Testis (tissue), 3 donors: ENCODE results near the gene GAB2. TPM values are rescaled to one million over a fixed set of nuclear protein-coding genes. Genes with fewer than 3 reads are reported as not detected.
"Not testable (repeated sequence)": the region's sequence is repeated elsewhere in the genome, so short reads cannot be mapped to it uniquely, and the experiment has no call there.

Experiments
- DNase-seq: peaks from one replicate; pipeline ENCODE4 v3.0.0-alpha.2; 2019
- H3K27ac ChIP-seq, 2 donors: fragments of 200-600 bp; sonication (generic); one replicate each; pipeline ENCODE4 v1.5.1; 2019
- H3K27me3 ChIP-seq: fragments of 200-600 bp; sonication (generic); one replicate; pipeline ENCODE4 v1.5.1; 2019
- H3K36me3 ChIP-seq: fragments of 200-600 bp; sonication (generic); one replicate; pipeline ENCODE4 v1.5.1; 2017; ENCODE audit warnings: low read depth; ENCODE audit errors: missing control alignments
- H3K4me1 ChIP-seq: fragments of 200-600 bp; sonication (generic); one replicate; pipeline ENCODE4 v1.5.1; 2019
- H3K4me3 ChIP-seq, 2 donors: fragments of 200-600 bp; sonication (generic); one replicate each; pipeline ENCODE4 v1.5.1; 2017 to 2019
- H3K9me3 ChIP-seq: fragments of 200-600 bp; sonication (generic); one replicate; pipeline ENCODE4 v1.5.1; 2017
- CTCF ChIP-seq, 3 experiments: fragments of 450-650 bp in 2 of 3; fragments of 200-600 bp in 1 of 3; sonication (generic) in 1 of 3; IDR thresholded peaks; one replicate each; pipeline ENCODE4 v1.5.1; 2016 to 2019; ENCODE audit warnings: antibody characterized with exemption in 3 of 3, mild to moderate bottlenecking in 2 of 3, moderate library complexity in 1 of 3
- POLR2A ChIP-seq: fragments of 450-650 bp; IDR thresholded peaks from one replicate; pipeline ENCODE4 v1.6.1; 2017; ENCODE audit warnings: antibody characterized with exemption, mild to moderate bottlenecking, moderate library complexity
- WGBS, 2 donors: methylation state at CpG; one replicate each; pipeline ENCODE4 v1.1.5; 2018; 5-methylcytosine and 5-hydroxymethylcytosine counted together
- intact Hi-C: fragments of 100-400 bp; cut with DNase I; formaldehyde crosslinking; loops from one replicate; pipeline ENCODE4 v1.15.1; 2023; ENCODE audit warnings: low total_unique reads
- polyA plus RNA-seq: library from polyadenylated mRNA; stranded (reverse); fragments of 350-450 nt; fragmentation: Illumina TruSeq; extraction: RNeasy Lipid Tissue Mini Kit (QIAGEN cat#74804); gene quantifications from one replicate; pipeline ENCODE4 v1.2.3, GENCODE V29; 2014; ENCODE audit warnings: low read depth, low replicate concordance; ENCODE audit not compliant: insufficient read depth
- total RNA-seq, 2 donors: library from RNA; depleted of rRNA; stranded (reverse); fragments of >200 nt; gene quantifications; one replicate each; pipeline ENCODE4 v1.2.3, GENCODE V29; 2016

Gene GAB2
- total and polyA plus RNA-seq, 3 donors from 2014 or later = 9.2 to 14.3 (median 10.9) TPM

GRCh38 chr11:78363024-78363619, 54.5 kb downstream of the GAB2 start:
- Histone ChIP-seq H3K36me3 (no peaks in the 10 kb centered on the region), H3K9me3 (no peaks in the 10 kb centered on the region), H3K4me3 (no peak overlapping the region), H3K27me3 (no peaks in the 10 kb centered on the region), H3K27ac (no peak overlapping the region), H3K4me1 (no peaks in the 10 kb centered on the region)
- TF ChIP-seq CTCF (IDR thresholded peaks at IDR 0.05) = no peak
- no peak for TF ChIP-seq POLR2A
- DNase-seq = no peak
- WGBS, 2 donors = 65 to 74% methylated on average over 1 of the region's 1 CpG
- intact Hi-C loops = no loop called here

GRCh38 chr11:78361228-78361627, 56.4 kb downstream of the GAB2 start:
- no peak for DNase-seq
- no peaks in the 10 kb centered on the region for H3K9me3 ChIP-seq
- WGBS, 2 donors = 85 to 94% methylated on average over 2 of the region's 2 CpGs
- intact Hi-C loops = no loop called here
- no peak for TF ChIP-seq POLR2A
- TF ChIP-seq CTCF (IDR thresholded peaks at IDR 0.05) = no peak
- no peaks in the 10 kb centered on the region for H3K36me3 ChIP-seq
- H3K27ac ChIP-seq = no peak overlapping the region
- H3K4me3 ChIP-seq = no peak overlapping the region
- no peaks in the 10 kb centered on the region for H3K27me3 ChIP-seq
- H3K4me1 ChIP-seq = no peaks in the 10 kb centered on the region

- 72 to 74% methylated on average over 3 of the region's 3 CpGs for WGBS, 2 donors
- H3K4me1 ChIP-seq = no peaks in the 10 kb centered on the region
- H3K4me3 ChIP-seq = no peak overlapping the region
- H3K9me3 ChIP-seq = no peaks in the 10 kb centered on the region
- no peak overlapping the region for H3K27ac ChIP-seq
- H3K36me3 ChIP-seq = no peaks in the 10 kb centered on the region
- intact Hi-C loops = no loop called here
- H3K27me3 ChIP-seq = no peaks in the 10 kb centered on the region
- TF ChIP-seq CTCF (IDR thresholded peaks at IDR 0.05) (no peak), POLR2A (no peak)
- no peak for DNase-seq
These were observed 57.7 kb downstream of the GAB2 start for GRCh38 chr11:78359921-78360320.

GRCh38 chr11:78357924-78358323, 59.7 kb downstream of the GAB2 start:
- WGBS, 2 donors = 88 to 90% methylated on average over 3 of the region's 3 CpGs
- H3K4me1 ChIP-seq, H3K9me3 ChIP-seq, intact Hi-C loops, H3K27me3 ChIP-seq, DNase-seq, H3K27ac ChIP-seq, H3K36me3 ChIP-seq, H3K4me3 ChIP-seq: not testable (repeated sequence)

- H3K4me1 ChIP-seq, H3K9me3 ChIP-seq, H3K27ac ChIP-seq, H3K27me3 ChIP-seq, intact Hi-C loops, DNase-seq, H3K4me3 ChIP-seq, H3K36me3 ChIP-seq: not testable (repeated sequence)
- 92 to 100% methylated on average over 1 of the region's 1 CpG for WGBS, 2 donors
These were observed 60.2 kb downstream of the GAB2 start for GRCh38 chr11:78357425-78357824.

- H3K27ac ChIP-seq, H3K9me3 ChIP-seq, H3K4me3 ChIP-seq, intact Hi-C loops, H3K36me3 ChIP-seq, H3K27me3 ChIP-seq, DNase-seq: not testable (repeated sequence)
- H3K4me1 ChIP-seq = peaks cover 15% of the 10 kb centered on the region
- 87 to 96% methylated on average over 3 of the region's 3 CpGs for WGBS, 2 donors
These were observed 61.9 kb downstream of the GAB2 start for GRCh38 chr11:78355742-78356141.
